Loucy (cell line): ENCODE data around the gene CYGB.

Experiments used
- CTCF ChIP-seq: fragments of 200-600 bp; sonication (generic); conservative IDR thresholded peaks from 2 replicates; pipeline ENCODE4 v1.5.1; 2014; ENCODE audit warnings: mild to moderate bottlenecking, antibody characterized with exemption, low read length
- EZH2phosphoT487 ChIP-seq: fragments of 200-600 bp; IDR thresholded peaks from 2 replicates; pipeline ENCODE4 v1.6.1; 2018; ENCODE audit warnings: antibody characterized with exemption, mild to moderate bottlenecking, moderate library complexity, borderline replicate concordance

GRCh38 chr17:76545918-76546555 lies 8.5 kb upstream of the CYGB start:
- no peak for TF ChIP-seq CTCF
- no peak for TF ChIP-seq EZH2phosphoT487
